ENCODE data around the gene KAZALD1. TPM values are rescaled to one million over a fixed set of nuclear protein-coding genes. Genes with fewer than 3 reads are reported as not detected.

KAZALD1 gene, protein sequence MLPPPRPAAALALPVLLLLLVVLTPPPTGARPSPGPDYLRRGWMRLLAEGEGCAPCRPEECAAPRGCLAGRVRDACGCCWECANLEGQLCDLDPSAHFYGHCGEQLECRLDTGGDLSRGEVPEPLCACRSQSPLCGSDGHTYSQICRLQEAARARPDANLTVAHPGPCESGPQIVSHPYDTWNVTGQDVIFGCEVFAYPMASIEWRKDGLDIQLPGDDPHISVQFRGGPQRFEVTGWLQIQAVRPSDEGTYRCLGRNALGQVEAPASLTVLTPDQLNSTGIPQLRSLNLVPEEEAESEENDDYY
- total RNA-seq (2022; extraction: Qiagen RNA extraction): 2.0 to 3.0 TPM (median 2.8 TPM) in 5 replicates

DNA sequence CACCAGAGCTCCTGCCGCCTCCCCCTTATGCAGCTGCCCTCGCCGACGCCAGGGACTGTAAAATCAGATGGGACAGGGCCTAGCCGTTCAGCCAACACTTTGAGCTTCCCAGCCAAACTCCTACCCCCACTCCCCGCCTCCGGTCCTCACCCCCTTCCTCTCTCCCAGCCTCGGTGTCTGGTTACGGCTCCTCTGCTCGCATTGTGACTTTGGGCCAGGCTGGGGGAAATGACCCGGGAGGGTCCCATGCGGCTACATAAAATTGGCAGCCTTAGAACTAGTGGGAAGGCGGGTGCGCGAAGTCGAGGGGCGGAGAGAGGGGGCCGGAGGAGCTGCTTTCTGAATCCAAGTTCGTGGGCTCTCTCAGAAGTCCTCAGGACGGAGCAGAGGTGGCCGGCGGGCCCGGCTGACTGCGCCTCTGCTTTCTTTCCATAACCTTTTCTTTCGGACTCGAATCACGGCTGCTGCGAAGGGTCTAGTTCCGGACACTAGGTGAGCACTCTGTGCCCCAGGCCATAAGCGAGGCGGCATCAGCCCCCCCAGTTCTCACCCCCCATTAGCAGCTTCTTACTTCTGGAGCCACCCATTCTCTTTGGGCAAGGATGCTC lies at the start of gene KAZALD1:
TSS of gene KAZALD1 (plus strand) at position 366 of the 608 bp plus-strand sequence. CDS start 604 bp downstream, outside the sequence.

DNA sequence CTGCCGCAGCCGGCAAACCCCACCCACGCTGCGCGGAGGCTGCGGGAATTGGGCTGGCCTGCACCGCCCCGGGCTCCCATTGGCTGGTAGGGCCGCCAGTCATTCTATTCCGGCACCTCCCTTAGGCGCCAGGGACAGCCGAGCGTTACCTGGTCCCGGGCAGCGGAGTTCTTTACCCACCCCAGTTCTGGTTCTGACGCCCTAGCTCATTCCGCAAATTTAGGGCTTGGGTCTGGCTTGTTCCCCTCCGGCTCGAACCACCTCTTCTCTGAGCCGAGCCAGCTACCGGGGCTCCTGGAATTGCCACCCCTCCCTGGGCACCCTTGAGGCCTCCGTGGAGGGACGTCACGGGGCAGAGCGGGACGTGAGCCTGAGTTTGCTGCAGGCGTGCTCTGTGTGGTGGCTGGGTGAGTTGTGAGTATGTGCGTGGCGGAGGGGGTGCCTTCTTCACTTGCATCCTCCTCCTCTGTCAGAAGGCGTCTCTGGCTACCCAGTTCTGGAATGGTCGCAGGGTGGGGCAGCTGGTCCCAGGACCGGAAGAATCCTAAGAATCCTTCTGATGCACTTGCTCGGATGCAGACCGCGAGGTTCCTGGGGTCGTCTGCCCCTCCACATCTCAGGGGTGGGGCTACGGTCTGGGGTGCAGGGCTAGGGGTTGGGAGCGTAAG lies 30.5 kb upstream of the KAZALD1 start, which contains the start of the genes PDZD7 and SFXN3:
TSS of gene PDZD7 (minus strand) at position 2 of the 668 bp plus-strand sequence. CDS start 910 bp downstream, outside the sequence.
TSS of gene SFXN3 (plus strand) at position 107 of the 668 bp plus-strand sequence. CDS start 3,461 bp downstream, outside the sequence.

Other genes starting within 250 kb of the KAZALD1 start
- gene SLF2, start 149.0 kb upstream of the KAZALD1 start, total RNA-seq (2022; extraction: Qiagen RNA extraction): 6.7 to 10.3 TPM (median 9.0 TPM) in 5 replicates
- gene SEMA4G, start 92.5 kb upstream of the KAZALD1 start, total RNA-seq (2022; extraction: Qiagen RNA extraction): 6.6 to 9.3 TPM (median 8.9 TPM) in 5 replicates
- 77.7 to 97.6 TPM (median 95.4 TPM) in 5 replicates for gene MRPL43, start 74.5 kb upstream of the KAZALD1 start, total RNA-seq (2022; extraction: Qiagen RNA extraction)
- 34.5 to 42.7 TPM (median 39.3 TPM) in 5 replicates for gene TWNK, start 74.4 kb upstream of the KAZALD1 start, total RNA-seq (2022; extraction: Qiagen RNA extraction)
- 28.2 to 47.4 TPM (median 43.5 TPM) in 5 replicates for gene LZTS2, start 62.2 kb upstream of the KAZALD1 start, total RNA-seq (2022; extraction: Qiagen RNA extraction)
- gene PDZD7, start 30.9 kb upstream of the KAZALD1 start, total RNA-seq (2022; extraction: Qiagen RNA extraction): 0.53 to 1.2 TPM (median 0.76 TPM) in 5 replicates
- 43.3 to 49.9 TPM (median 45.2 TPM) in 5 replicates for gene SFXN3, start 30.8 kb upstream of the KAZALD1 start, total RNA-seq (2022; extraction: Qiagen RNA extraction)
- gene TLX1, start 69.3 kb downstream of the KAZALD1 start, total RNA-seq (2022; extraction: Qiagen RNA extraction): not detected in 5 replicates
- not detected in 5 replicates for gene LBX1, start 167.5 kb downstream of the KAZALD1 start, total RNA-seq (2022; extraction: Qiagen RNA extraction)